ENCODE results near the gene RNF19B. TPM values are rescaled to one million over a fixed set of nuclear protein-coding genes. Genes with fewer than 3 reads are reported as not detected.

Gene RNF19B
- total RNA-seq, 1 donor from 2014 or later: 29.7 TPM

GRCh38 chr1:32948905-32949304, 15.7 kb downstream of the RNF19B start:
- Histone ChIP-seq H3K4me1 (ENCODE audit: insufficient read depth, low read length) (peaks cover 12% of the 10 kb centered on the region), H3K27me3 (ENCODE audit: insufficient read depth, low read length) (no peaks in the 10 kb centered on the region), H3K36me3 (ENCODE audit: insufficient read depth, low read length) (peaks cover 19% of the 10 kb centered on the region), H2AFZ (ENCODE audit: low read depth, low read length) (no peak overlapping the region), H3K4me2 (ENCODE audit: low read length) (no peak overlapping the region), H3K4me3 (ENCODE audit: insufficient read depth, low read depth, low read length) (no peak overlapping the region), H3K79me2 (ENCODE audit: insufficient read depth, low read length) (peaks cover 33% of the 10 kb centered on the region), H3K9ac (ENCODE audit: low read length) (no peak overlapping the region), H3K9me3 (ENCODE audit: insufficient read depth, low read depth, low read length) (no peaks in the 10 kb centered on the region), H4K20me1 (ENCODE audit: insufficient read depth, low read length) (peaks cover 34% of the 10 kb centered on the region), H3K27ac (ENCODE audit: low read depth, low read length) (no peak overlapping the region)
- DNase-seq (ENCODE audit: low read depth): no peak
- peak overlapping the region; percentile 83 for H3K27ac Mint-ChIP-seq (ENCODE audit: unreplicated experiment)
- H3K9me3 Mint-ChIP-seq (ENCODE audit: unreplicated experiment): no peaks in the 10 kb centered on the region
- TF ChIP-seq CTCF (IDR thresholded peaks at IDR 0.05; ENCODE audit: insufficient read depth, low read depth, low read length): no peak
- no peak for TF ChIP-seq EZH2 (IDR thresholded peaks at IDR 0.05; ENCODE audit: insufficient read depth, low read length)
- H3K4me3 Mint-ChIP-seq (ENCODE audit: unreplicated experiment): no peak overlapping the region
- FAIRE-seq: no peak
- peaks cover 24% of the 10 kb centered on the region for H3K36me3 Mint-ChIP-seq (ENCODE audit: low read depth, unreplicated experiment)
- H3K27me3 Mint-ChIP-seq (ENCODE audit: low read depth, unreplicated experiment): no peaks in the 10 kb centered on the region
- H3K4me1 Mint-ChIP-seq (ENCODE audit: low read depth, unreplicated experiment): peaks cover 15% of the 10 kb centered on the region

GRCh38 chr1:32948390-32948722, 16.3 kb downstream of the RNF19B start:
- TF ChIP-seq CTCF (IDR thresholded peaks at IDR 0.05; ENCODE audit: insufficient read depth, low read depth, low read length) (no peak), EZH2 (IDR thresholded peaks at IDR 0.05; ENCODE audit: insufficient read depth, low read length) (no peak)
- no peak overlapping the region for H2AFZ ChIP-seq (ENCODE audit: low read depth, low read length)
- peaks cover 33% of the 10 kb centered on the region for H4K20me1 ChIP-seq (ENCODE audit: insufficient read depth, low read length)
- Mint-ChIP-seq H3K4me1 (ENCODE audit: low read depth, unreplicated experiment) (peaks cover 14% of the 10 kb centered on the region), H3K36me3 (ENCODE audit: low read depth, unreplicated experiment) (peaks cover 28% of the 10 kb centered on the region), H3K9me3 (ENCODE audit: unreplicated experiment) (no peaks in the 10 kb centered on the region), H3K4me3 (ENCODE audit: unreplicated experiment) (peak overlapping the region; percentile 20), H3K27me3 (ENCODE audit: low read depth, unreplicated experiment) (no peaks in the 10 kb centered on the region), H3K27ac (ENCODE audit: unreplicated experiment) (peak overlapping the region; percentile 83)
- H3K27me3 ChIP-seq (ENCODE audit: insufficient read depth, low read length): no peaks in the 10 kb centered on the region
- H3K9me3 ChIP-seq (ENCODE audit: insufficient read depth, low read depth, low read length): no peaks in the 10 kb centered on the region
- DNase-seq (ENCODE audit: low read depth) (no peak), FAIRE-seq (no peak)
- H3K9ac ChIP-seq (ENCODE audit: low read length): no peak overlapping the region
- H3K79me2 ChIP-seq (ENCODE audit: insufficient read depth, low read length): peaks cover 33% of the 10 kb centered on the region
- H3K4me2 ChIP-seq (ENCODE audit: low read length): no peak overlapping the region
- peaks cover 20% of the 10 kb centered on the region for H3K36me3 ChIP-seq (ENCODE audit: insufficient read depth, low read length)
- no peak overlapping the region for H3K27ac ChIP-seq (ENCODE audit: low read depth, low read length)
- no peak overlapping the region for H3K4me3 ChIP-seq (ENCODE audit: insufficient read depth, low read depth, low read length)
- peaks cover 6% of the 10 kb centered on the region for H3K4me1 ChIP-seq (ENCODE audit: insufficient read depth, low read length)

GRCh38 chr1:32947669-32948389, 16.8 kb downstream of the RNF19B start:
- peaks cover 29% of the 10 kb centered on the region for H4K20me1 ChIP-seq (ENCODE audit: insufficient read depth, low read length)
- no peak overlapping the region for H3K4me2 ChIP-seq (ENCODE audit: low read length)
- DNase-seq (ENCODE audit: low read depth): no peak
- H3K27me3 ChIP-seq (ENCODE audit: insufficient read depth, low read length): no peaks in the 10 kb centered on the region
- peaks cover under 1% of the 10 kb centered on the region for H3K4me1 ChIP-seq (ENCODE audit: insufficient read depth, low read length)
- no peak for FAIRE-seq
- TF ChIP-seq CTCF (IDR thresholded peaks at IDR 0.05; ENCODE audit: insufficient read depth, low read depth, low read length) (no peak), EZH2 (IDR thresholded peaks at IDR 0.05; ENCODE audit: insufficient read depth, low read length) (no peak)
- H3K79me2 ChIP-seq (ENCODE audit: insufficient read depth, low read length): peaks cover 29% of the 10 kb centered on the region
- H2AFZ ChIP-seq (ENCODE audit: low read depth, low read length): no peak overlapping the region
- no peaks in the 10 kb centered on the region for H3K9me3 ChIP-seq (ENCODE audit: insufficient read depth, low read depth, low read length)
- H3K36me3 Mint-ChIP-seq (ENCODE audit: low read depth, unreplicated experiment): peaks cover 28% of the 10 kb centered on the region
- H3K27ac Mint-ChIP-seq (ENCODE audit: unreplicated experiment): no peak overlapping the region
- H3K27me3 Mint-ChIP-seq (ENCODE audit: low read depth, unreplicated experiment): no peaks in the 10 kb centered on the region
- no peaks in the 10 kb centered on the region for H3K9me3 Mint-ChIP-seq (ENCODE audit: unreplicated experiment)
- peaks cover 20% of the 10 kb centered on the region for H3K36me3 ChIP-seq (ENCODE audit: insufficient read depth, low read length)
- H3K4me3 Mint-ChIP-seq (ENCODE audit: unreplicated experiment): peak overlapping the region; percentile 20
- H3K27ac ChIP-seq (ENCODE audit: low read depth, low read length): no peak overlapping the region
- no peak overlapping the region for H3K4me3 ChIP-seq (ENCODE audit: insufficient read depth, low read depth, low read length)
- H3K4me1 Mint-ChIP-seq (ENCODE audit: low read depth, unreplicated experiment): peaks cover 10% of the 10 kb centered on the region
- H3K9ac ChIP-seq (ENCODE audit: low read length): no peak overlapping the region
